Thyroid gland (tissue), 4 donors: ENCODE data around the gene CHMP2B.

Experiments used
- POLR2A ChIP-seq, 2 donors: fragments of 450-650 bp; IDR thresholded peaks; one replicate each; pipeline ENCODE4 v1.6.1; 2017; ENCODE audit warnings: antibody characterized with exemption in 2 of 2, mild to moderate bottlenecking in 2 of 2, moderate library complexity in 1 of 2
- TF ChIP-seq, protein P1 (sequence below), 6 experiments: fragments of 200-600 bp in 3 of 6; fragments of 450-650 bp in 3 of 6; sonication (generic) in 3 of 6; IDR thresholded peaks; one replicate each; pipeline ENCODE4 v1.5.1; 2016 to 2019; ENCODE audit warnings: antibody characterized with exemption in 6 of 6, mild to moderate bottlenecking in 2 of 6, inconsistent platforms in 1 of 6, moderate library complexity in 1 of 6

DNA sequence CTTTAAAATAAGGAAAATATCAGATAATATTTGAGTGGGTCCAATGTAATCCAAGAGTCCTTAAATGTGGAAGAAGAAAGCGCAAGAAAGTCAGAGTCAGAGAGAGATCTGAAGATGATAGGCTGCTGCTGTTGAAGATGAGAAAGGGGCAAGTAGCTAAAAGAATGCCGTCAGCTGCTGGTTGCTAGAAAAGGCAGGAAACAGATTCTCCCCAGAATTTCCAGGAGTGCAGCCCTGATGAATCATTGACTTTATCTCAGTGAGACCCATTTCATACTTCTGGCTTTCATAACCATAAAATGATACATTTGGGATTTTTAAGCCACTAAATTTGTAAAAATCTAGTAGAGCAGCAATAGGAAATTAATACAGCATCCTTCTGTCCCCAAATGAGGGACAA lies 7.5 kb upstream of the CHMP2B start:
- TF ChIP-seq, protein P1, sequence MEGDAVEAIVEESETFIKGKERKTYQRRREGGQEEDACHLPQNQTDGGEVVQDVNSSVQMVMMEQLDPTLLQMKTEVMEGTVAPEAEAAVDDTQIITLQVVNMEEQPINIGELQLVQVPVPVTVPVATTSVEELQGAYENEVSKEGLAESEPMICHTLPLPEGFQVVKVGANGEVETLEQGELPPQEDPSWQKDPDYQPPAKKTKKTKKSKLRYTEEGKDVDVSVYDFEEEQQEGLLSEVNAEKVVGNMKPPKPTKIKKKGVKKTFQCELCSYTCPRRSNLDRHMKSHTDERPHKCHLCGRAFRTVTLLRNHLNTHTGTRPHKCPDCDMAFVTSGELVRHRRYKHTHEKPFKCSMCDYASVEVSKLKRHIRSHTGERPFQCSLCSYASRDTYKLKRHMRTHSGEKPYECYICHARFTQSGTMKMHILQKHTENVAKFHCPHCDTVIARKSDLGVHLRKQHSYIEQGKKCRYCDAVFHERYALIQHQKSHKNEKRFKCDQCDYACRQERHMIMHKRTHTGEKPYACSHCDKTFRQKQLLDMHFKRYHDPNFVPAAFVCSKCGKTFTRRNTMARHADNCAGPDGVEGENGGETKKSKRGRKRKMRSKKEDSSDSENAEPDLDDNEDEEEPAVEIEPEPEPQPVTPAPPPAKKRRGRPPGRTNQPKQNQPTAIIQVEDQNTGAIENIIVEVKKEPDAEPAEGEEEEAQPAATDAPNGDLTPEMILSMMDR (IDR thresholded peaks at IDR 0.05): no peak
- no peak for TF ChIP-seq POLR2A (IDR thresholded peaks at IDR 0.05)
